Measurements from ENCODE around the gene RPS3.

GRCh38 chr11:75420224-75421034 is 21.1 kb downstream of the RPS3 start:
- TF ChIP-seq CTCF (conservative IDR thresholded peaks at IDR 0.05 in 1 of 2, IDR thresholded peaks at IDR 0.05 in 1 of 2; ENCODE audit: extremely low read depth in 1 of 2, insufficient read depth in 1 of 2, low read depth in 1 of 2, low read length in 2 of 2) (no peak), EZH2 (IDR thresholded peaks at IDR 0.05; ENCODE audit: borderline replicate concordance, low read length) (no peak)

Data from mammary epithelial cell (primary cell).